ENCODE data around the gene FAM171A1. TPM values are rescaled to one million over a fixed set of nuclear protein-coding genes. Genes with fewer than 3 reads are reported as not detected.

The FAM171A1 gene
- total and polyA plus RNA-seq, 2 donors (not counting 1 experiment from before 2014, with no cell fraction given): 0.09 TPM; not detected in 1

- H4K20me1 ChIP-seq (ENCODE audit: control insufficient read depth, insufficient read depth, low read length, poor library complexity, severe bottlenecking): no peaks in the 10 kb centered on the region
- ChIA-PET CTCF (no interaction called here), POLR2A (no interaction called here)
- H3K4me3 ChIP-seq (ENCODE audit: control extremely low read depth in 1 of 5, extremely low read depth in 1 of 5, insufficient read depth in 1 of 5, low read depth in 2 of 5, low read length in 4 of 5): no peak overlapping the region
- no peaks in the 10 kb centered on the region for H3K27me3 ChIP-seq (replicated peaks in 1 of 4; ENCODE audit: control extremely low read depth in 1 of 4, control insufficient read depth in 3 of 4, insufficient read depth in 4 of 4, low read length in 3 of 4)
- no peak overlapping the region for H2AFZ ChIP-seq (ENCODE audit: insufficient read depth, low read depth, low read length, poor library complexity, severe bottlenecking)
- intact Hi-C loops (cut with micrococcal nuclease): no loop called here
- no peaks in the 10 kb centered on the region for H3K4me1 ChIP-seq (ENCODE audit: control insufficient read depth in 2 of 2, insufficient read depth in 2 of 2, low read length in 2 of 2)
- Mint-ChIP-seq H3K27ac (no peak overlapping the region), H3K4me1 (no peaks in the 10 kb centered on the region), H3K4me3 (no peak overlapping the region), H3K27me3 (peaks cover 29% of the 10 kb centered on the region), H3K9me3 (ENCODE audit: insufficient read depth) (no peaks in the 10 kb centered on the region)
- DNase-seq: no peak
- H3K9me3 ChIP-seq (ENCODE audit: control extremely low read depth in 1 of 3, control insufficient read depth in 2 of 3, insufficient read depth in 1 of 3, low read length in 2 of 3): no peaks in the 10 kb centered on the region
- ATAC-seq (ENCODE audit: low read depth): no peak
- 100% methylated on average over 4 of the region's 4 CpGs for WGBS (ENCODE audit: insufficient coverage)
- H3K79me2 ChIP-seq (ENCODE audit: control insufficient read depth, insufficient read depth, low read length): no peaks in the 10 kb centered on the region
- no peaks in the 10 kb centered on the region for H3K36me3 ChIP-seq (replicated peaks in 1 of 2; ENCODE audit: control extremely low read depth in 1 of 2, control insufficient read depth in 1 of 2, extremely low read depth in 1 of 2, insufficient read depth in 2 of 2, low read length in 1 of 2)
- H3K4me2 ChIP-seq (replicated peaks; ENCODE audit: low read depth, low read length, poor library complexity, severe bottlenecking): no peak overlapping the region
- H3K9ac ChIP-seq (ENCODE audit: low read length): no peak overlapping the region
- no peak overlapping the region for H3K27ac ChIP-seq (ENCODE audit: low read length in 2 of 2)
- TF ChIP-seq CTCF (IDR thresholded peaks at IDR 0.05) (no peak), EZH2 (IDR thresholded peaks at IDR 0.05; ENCODE audit: borderline replicate concordance, insufficient read depth, low read depth, low read length, poor library complexity, severe bottlenecking) (no peak)
Observed at GRCh38 chr10:15300697-15301096, 70.4 kb downstream of the FAM171A1 start.

GRCh38 chr10:15300145-15300544, 70.9 kb downstream of the FAM171A1 start:
- POLR2A ChIA-PET: no interaction called here
- Histone ChIP-seq H3K27me3 (replicated peaks in 1 of 4; ENCODE audit: control extremely low read depth in 1 of 4, control insufficient read depth in 3 of 4, insufficient read depth in 4 of 4, low read length in 3 of 4) (no peaks in the 10 kb centered on the region), H3K27ac (ENCODE audit: low read length in 2 of 2) (no peak overlapping the region), H3K4me1 (ENCODE audit: control insufficient read depth in 2 of 2, insufficient read depth in 2 of 2, low read length in 2 of 2) (no peaks in the 10 kb centered on the region), H3K4me2 (replicated peaks; ENCODE audit: low read depth, low read length, poor library complexity, severe bottlenecking) (no peak overlapping the region), H3K79me2 (ENCODE audit: control insufficient read depth, insufficient read depth, low read length) (no peaks in the 10 kb centered on the region), H4K20me1 (ENCODE audit: control insufficient read depth, insufficient read depth, low read length, poor library complexity, severe bottlenecking) (no peaks in the 10 kb centered on the region), H3K9ac (ENCODE audit: low read length) (no peak overlapping the region), H3K36me3 (replicated peaks in 1 of 2; ENCODE audit: control extremely low read depth in 1 of 2, control insufficient read depth in 1 of 2, extremely low read depth in 1 of 2, insufficient read depth in 2 of 2, low read length in 1 of 2) (no peaks in the 10 kb centered on the region), H2AFZ (ENCODE audit: insufficient read depth, low read depth, low read length, poor library complexity, severe bottlenecking) (no peak overlapping the region), H3K9me3 (ENCODE audit: control extremely low read depth in 1 of 3, control insufficient read depth in 2 of 3, insufficient read depth in 1 of 3, low read length in 2 of 3) (no peaks in the 10 kb centered on the region), H3K4me3 (ENCODE audit: control extremely low read depth in 1 of 5, extremely low read depth in 1 of 5, insufficient read depth in 1 of 5, low read depth in 2 of 5, low read length in 4 of 5) (no peak overlapping the region)
- no peaks in the 10 kb centered on the region for H3K4me1 Mint-ChIP-seq
- 0% methylated on average over 1 of the region's 2 CpGs for WGBS (ENCODE audit: insufficient coverage)
- no peak overlapping the region for H3K4me3 Mint-ChIP-seq
- DNase-seq: no peak
- H3K27ac Mint-ChIP-seq: no peak overlapping the region
- CTCF ChIA-PET: no interaction called here
- TF ChIP-seq CTCF (IDR thresholded peaks at IDR 0.05) (no peak), EZH2 (IDR thresholded peaks at IDR 0.05; ENCODE audit: borderline replicate concordance, insufficient read depth, low read depth, low read length, poor library complexity, severe bottlenecking) (no peak)
- no peaks in the 10 kb centered on the region for H3K9me3 Mint-ChIP-seq (ENCODE audit: insufficient read depth)
- intact Hi-C loops (cut with micrococcal nuclease): no loop called here
- H3K27me3 Mint-ChIP-seq: peaks cover 33% of the 10 kb centered on the region
- ATAC-seq (ENCODE audit: low read depth): no peak
